ENCODE measurements around the gene BBLN.

The BBLN gene

DNA sequence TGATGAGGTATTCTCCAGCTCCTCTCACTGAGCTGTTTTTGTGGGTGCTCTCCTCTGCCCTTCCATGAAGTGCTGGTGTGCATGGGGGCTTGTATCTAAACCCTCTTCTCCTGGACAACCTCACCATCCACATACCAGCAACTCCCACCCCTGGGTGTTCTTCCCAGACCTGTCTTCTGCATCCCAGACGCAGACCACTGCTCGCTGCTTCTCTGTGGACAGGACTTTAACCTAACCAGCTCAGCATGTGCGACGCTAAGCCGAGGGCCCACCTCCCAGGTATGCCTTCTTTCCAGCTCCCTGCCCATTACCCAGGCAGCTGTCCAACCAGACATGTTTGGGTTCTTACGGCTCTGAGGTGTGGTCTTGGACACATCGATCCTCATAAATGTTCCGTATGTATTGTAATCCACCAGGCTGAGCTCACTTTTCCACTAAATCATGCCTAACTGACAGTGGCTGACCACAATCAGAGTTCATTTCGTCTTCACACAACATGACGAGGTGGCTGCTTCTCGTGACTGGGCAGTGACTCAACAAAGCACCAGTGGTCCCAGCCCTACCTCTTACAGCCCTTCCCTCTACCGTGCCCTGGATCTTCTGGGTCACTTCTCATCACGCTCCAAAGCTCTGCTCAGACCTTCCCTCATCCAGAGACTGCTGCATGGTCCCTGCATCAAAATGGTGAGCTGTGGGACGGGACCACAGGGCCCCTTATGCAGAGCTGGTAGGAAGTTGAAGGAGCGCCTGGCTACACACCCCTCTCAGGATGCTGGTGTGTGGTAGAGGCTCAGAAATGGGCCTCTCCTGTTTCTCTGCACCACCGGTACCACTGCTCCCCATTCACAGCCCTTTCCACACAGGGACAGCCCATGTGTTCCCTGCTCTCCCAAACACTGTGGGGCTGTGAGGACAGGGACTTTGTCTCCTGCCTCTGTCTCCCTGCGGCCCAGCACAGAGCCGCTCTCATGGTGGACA is 23.0 kb upstream of the BBLN start:
- peak; percentile 96 for FAIRE-seq

GRCh38 chr9:128138001-128138400 is 22.1 kb upstream of the BBLN start:
- TF ChIP-seq POLR2A (IDR thresholded peaks at IDR 0.05; ENCODE audit: low read depth, low read length) = no peak
- DNase-seq (ENCODE audit: insufficient read length, low spot score) = no peak
- no peak for FAIRE-seq

More for the DNA sequence above, 23.0 kb upstream of the BBLN start:
- DNase-seq (ENCODE audit: insufficient read length, low spot score) = peak; percentile 91
- no peak for TF ChIP-seq POLR2A (IDR thresholded peaks at IDR 0.05; ENCODE audit: low read depth, low read length)

DNA sequence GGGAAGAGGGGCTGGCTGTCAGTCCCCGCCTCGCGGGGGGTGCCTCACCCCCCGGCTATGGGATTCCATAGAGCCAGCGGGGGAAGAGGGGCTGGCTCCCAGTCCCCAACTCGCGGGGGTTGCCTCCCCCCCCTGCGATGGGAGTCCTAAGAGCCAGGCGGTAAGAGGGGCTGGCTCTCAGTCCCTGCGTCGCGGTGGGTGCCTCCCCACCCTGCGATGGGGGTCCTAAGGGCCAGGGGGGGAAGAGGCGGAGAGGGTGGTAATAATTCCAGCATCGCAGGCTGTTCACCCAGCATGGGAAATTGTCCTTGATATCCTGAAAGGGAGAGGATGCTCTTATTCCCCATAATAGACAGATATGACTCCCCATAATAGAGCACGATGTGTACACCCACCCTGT is 20.4 kb upstream of the BBLN start:
- FAIRE-seq (no peak), DNase-seq (ENCODE audit: insufficient read length, low spot score) (no peak)
- TF ChIP-seq POLR2A (IDR thresholded peaks at IDR 0.05; ENCODE audit: low read depth, low read length) = no peak

DNA sequence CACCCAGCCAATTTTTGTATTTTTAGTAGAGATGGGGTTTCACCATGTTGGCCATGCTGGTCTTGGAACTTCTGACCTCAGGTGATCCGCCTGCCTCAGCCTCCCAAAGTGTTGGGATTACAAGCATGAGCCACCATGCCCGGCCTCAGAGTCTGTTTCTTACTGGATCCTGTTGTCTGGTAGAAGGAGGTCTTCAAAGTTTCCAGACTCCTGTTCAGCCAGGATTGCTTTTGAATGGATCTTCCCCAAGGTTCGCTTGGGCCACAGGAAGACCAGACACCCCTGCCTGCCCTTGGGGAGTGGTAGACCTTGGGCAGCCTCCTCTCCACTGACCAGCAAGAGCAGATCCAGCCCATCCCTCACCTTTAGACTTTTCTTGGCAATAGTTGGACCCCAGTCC is 18.5 kb upstream of the BBLN start:
- DNase-seq (ENCODE audit: insufficient read length, low spot score) (no peak), FAIRE-seq (no peak)
- TF ChIP-seq POLR2A (IDR thresholded peaks at IDR 0.05; ENCODE audit: low read depth, low read length) = no peak

DNA sequence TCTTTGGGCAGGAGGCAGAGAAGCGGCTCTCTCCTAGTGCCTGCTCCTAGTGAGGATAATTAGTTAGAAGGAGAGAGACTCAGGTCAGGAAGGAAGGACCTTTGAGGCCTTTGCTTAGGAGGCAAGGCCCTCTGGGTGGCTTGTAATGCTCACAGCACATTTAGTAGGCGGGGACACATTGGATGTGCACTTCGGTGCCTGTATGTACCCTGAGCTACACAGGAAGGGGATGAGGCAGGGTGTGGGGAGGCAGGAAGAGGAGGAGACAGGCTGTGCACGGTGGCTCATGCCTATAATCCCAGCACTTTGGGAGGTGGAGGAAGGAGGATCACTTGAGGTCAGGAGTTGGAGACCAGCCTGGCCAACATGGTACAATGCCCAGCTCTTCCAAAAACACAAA is 18.0 kb upstream of the BBLN start:
- no peak for FAIRE-seq
- TF ChIP-seq POLR2A (IDR thresholded peaks at IDR 0.05; ENCODE audit: low read depth, low read length) = no peak
- no peak for DNase-seq (ENCODE audit: insufficient read length, low spot score)

GRCh38 chr9:128142596-128142995 is 17.5 kb upstream of the BBLN start:
- DNase-seq (ENCODE audit: insufficient read length, low spot score) = no peak
- no peak for FAIRE-seq
- TF ChIP-seq POLR2A (IDR thresholded peaks at IDR 0.05; ENCODE audit: low read depth, low read length) = no peak

DNA sequence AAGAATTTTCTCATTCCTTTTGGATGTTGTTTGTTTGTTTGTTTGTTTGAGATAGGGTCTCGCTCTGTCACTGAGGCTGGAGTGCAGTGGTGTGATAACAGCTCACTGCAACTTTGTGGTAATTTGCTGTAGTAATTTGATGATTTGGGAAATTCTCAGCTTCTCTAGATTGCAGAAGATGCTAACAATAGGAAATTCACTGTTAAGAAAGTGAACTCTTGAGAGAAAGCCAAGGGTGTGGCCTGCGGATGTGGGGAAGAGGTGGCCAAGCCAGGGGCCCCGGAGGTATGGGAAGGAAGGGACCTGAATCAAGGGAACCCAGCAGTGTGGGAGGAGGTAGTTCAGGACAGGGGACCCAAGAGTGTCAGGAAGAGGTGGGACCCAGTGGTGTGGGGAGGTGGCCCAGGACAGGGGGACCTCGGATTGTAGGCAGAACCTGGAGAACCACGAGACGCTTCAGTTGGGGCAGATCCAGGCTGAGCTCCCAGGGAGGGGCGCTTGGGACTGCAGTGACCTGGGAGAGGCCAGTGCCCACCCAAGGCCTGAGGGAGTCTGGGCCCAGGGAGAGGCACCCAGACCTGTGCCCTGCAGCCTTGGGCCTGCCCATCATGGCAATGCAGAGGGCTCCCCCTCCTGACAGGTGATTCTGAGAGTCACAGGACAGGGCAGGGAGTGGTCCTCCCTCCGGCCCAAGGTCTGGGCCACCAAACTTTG is 16.4 kb upstream of the BBLN start:
- no peak for DNase-seq (ENCODE audit: insufficient read length, low spot score)
- FAIRE-seq = no peak
- TF ChIP-seq POLR2A (IDR thresholded peaks at IDR 0.05; ENCODE audit: low read depth, low read length) = no peak

GRCh38 chr9:128144239-128145181 is 15.6 kb upstream of the BBLN start:
- no peak for TF ChIP-seq POLR2A (IDR thresholded peaks at IDR 0.05; ENCODE audit: low read depth, low read length)
- FAIRE-seq (no peak), DNase-seq (ENCODE audit: insufficient read length, low spot score) (no peak)

DNA sequence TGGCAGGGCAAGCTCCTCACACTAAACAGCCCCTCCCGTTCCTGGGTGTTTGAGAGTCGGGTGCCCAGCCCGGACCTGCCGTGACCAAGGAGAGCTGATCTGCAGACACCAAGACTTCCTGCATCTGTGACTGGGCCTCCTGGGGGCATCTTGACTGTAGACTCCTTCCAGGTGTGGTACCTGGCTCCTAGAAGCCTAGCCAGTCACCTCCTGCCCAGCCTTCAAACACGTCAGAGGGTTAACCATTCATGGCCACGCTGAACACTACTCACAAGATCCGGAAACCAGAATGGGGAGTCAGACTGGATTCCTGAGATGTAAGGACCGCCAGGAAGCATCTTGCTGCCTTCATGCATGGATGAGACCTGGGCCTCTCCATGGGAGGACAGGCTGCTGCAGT is 14.5 kb upstream of the BBLN start:
- TF ChIP-seq POLR2A (IDR thresholded peaks at IDR 0.05; ENCODE audit: low read depth, low read length) = no peak
- FAIRE-seq (no peak), DNase-seq (ENCODE audit: insufficient read length, low spot score) (no peak)

- no peak for FAIRE-seq
- no peak for TF ChIP-seq POLR2A (IDR thresholded peaks at IDR 0.05; ENCODE audit: low read depth, low read length)
These were observed 14.1 kb upstream of the BBLN start for GRCh38 chr9:128145951-128146351.

GRCh38 chr9:128146591-128147120 is 13.4 kb upstream of the BBLN start:
- no peak for DNase-seq (ENCODE audit: insufficient read length, low spot score)
- FAIRE-seq = no peak
- TF ChIP-seq POLR2A (IDR thresholded peaks at IDR 0.05; ENCODE audit: low read depth, low read length) = no peak

More at GRCh38 chr9:128145951-128146351, 14.1 kb upstream of the BBLN start:
- DNase-seq (ENCODE audit: insufficient read length, low spot score) = no peak

- FAIRE-seq = no peak
- DNase-seq (ENCODE audit: insufficient read length, low spot score) = no peak
- no peak for TF ChIP-seq POLR2A (IDR thresholded peaks at IDR 0.05; ENCODE audit: low read depth, low read length)
These were observed 11.5 kb upstream of the BBLN start for GRCh38 chr9:128148509-128149000.

DNA sequence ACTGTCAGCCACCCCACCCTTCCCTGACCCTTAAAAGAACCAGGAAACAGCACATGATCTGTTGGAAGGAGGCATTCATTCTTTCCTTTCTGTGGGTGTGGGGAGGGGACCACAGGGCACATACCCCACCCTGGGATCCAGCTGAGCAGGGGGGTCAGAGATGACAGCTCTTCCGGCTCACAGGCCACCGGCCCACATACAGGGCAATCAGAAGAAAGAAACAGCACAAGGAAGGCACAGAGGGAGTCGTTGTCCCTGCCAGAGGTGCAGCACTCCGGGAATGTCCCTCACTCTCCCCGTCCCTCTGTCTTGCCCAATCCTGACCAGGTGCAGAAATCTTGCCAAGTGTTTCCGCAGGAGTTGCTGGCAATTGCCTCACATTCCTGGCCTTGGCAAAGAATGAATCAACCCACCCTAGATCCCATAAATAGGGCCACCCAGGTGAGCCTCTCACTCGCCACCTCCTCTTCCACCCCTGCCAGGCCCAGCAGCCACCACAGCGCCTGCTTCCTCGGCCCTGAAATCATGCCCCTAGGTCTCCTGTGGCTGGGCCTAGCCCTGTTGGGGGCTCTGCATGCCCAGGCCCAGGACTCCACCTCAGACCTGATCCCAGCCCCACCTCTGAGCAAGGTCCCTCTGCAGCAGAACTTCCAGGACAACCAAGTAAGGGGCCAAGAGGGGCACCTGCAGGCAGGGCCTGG is 10.9 kb upstream of the BBLN start, which contains the start of gene LCN2:
LCN2 (plus strand) TSS at position 453 of the 701 bp plus-strand sequence; CDS start at position 526, 73 bp downstream.
- DNase-seq (ENCODE audit: insufficient read length, low spot score) (no peak), FAIRE-seq (no peak)
- TF ChIP-seq POLR2A (IDR thresholded peaks at IDR 0.05; ENCODE audit: low read depth, low read length) = no peak
